Sigmoid colon (tissue), 7 donors: Measurements from ENCODE around the gene MAOA. TPM values are rescaled to one million over a fixed set of nuclear protein-coding genes. Genes with fewer than 3 reads are reported as not detected.

Experiments used
- DNase-seq: peaks from one replicate; pipeline ENCODE4 v3.0.0-alpha.2; 2019
- H3K27ac ChIP-seq, 4 donors: fragments of 200-600 bp; sonication (generic); one replicate each; pipeline ENCODE4 v1.5.1; 2016 to 2019; ENCODE audit warnings: mild to moderate bottlenecking in 1 of 4
- H3K27me3 ChIP-seq, 3 donors: fragments of 200-600 bp; sonication (generic); one replicate each; pipeline ENCODE4 v1.5.1; 2019; ENCODE audit warnings: mild to moderate bottlenecking in 1 of 3
- H3K36me3 ChIP-seq, 4 donors: fragments of 200-600 bp; sonication (generic); one replicate each; pipeline ENCODE4 v1.5.1; 2016 to 2019
- H3K4me1 ChIP-seq, 4 donors: fragments of 200-600 bp; sonication (generic); one replicate each; pipeline ENCODE4 v1.5.1; 2017 to 2019
- H3K4me3 ChIP-seq, 4 donors: fragments of 200-600 bp; sonication (generic); one replicate each; pipeline ENCODE4 v1.5.1; 2017 to 2019; ENCODE audit warnings: mild to moderate bottlenecking in 2 of 4, moderate library complexity in 1 of 4
- H3K9me3 ChIP-seq, 4 donors: fragments of 200-600 bp in 3 of 4; sonication (generic) in 3 of 4; one replicate each; pipeline versions ENCODE4 v1.5.1 to v1.6.1; 2013 to 2019
- CTCF ChIP-seq, 4 experiments: fragments of 450-650 bp in 3 of 4; fragments of 200-600 bp in 1 of 4; IDR thresholded peaks; one replicate each; pipeline ENCODE4 v1.5.1; 2016 to 2019; ENCODE audit warnings: antibody characterized with exemption in 4 of 4, mild to moderate bottlenecking in 3 of 4, moderate library complexity in 2 of 4
- EP300 ChIP-seq, 4 donors: sonication (generic); formaldehyde crosslinking; IDR thresholded peaks; one replicate each; pipeline ENCODE4 v1.6.1; 2017; ENCODE audit warnings: antibody characterized with exemption in 4 of 4
- POLR2A ChIP-seq, 2 donors: fragments of 450-650 bp; IDR thresholded peaks; one replicate each; pipeline ENCODE4 v1.6.1; 2016; ENCODE audit warnings: antibody characterized with exemption in 2 of 2, mild to moderate bottlenecking in 2 of 2, moderate library complexity in 2 of 2
- POLR2AphosphoS5 ChIP-seq, 4 donors: sonication (generic); formaldehyde crosslinking; IDR thresholded peaks; one replicate each; pipeline ENCODE4 v1.6.1; 2017; ENCODE audit warnings: antibody characterized with exemption in 4 of 4
- WGBS, 2 donors: extraction: QIAGEN DNeasy Blood & Tissue Kit; methylation state at CpG; one replicate each; pipeline ENCODE4 v1.1.7; 2013; 5-methylcytosine and 5-hydroxymethylcytosine counted together
- intact Hi-C: fragments of 100-400 bp; cut with DNase I; formaldehyde crosslinking; loops from one replicate; pipeline ENCODE4 v1.15.1; 2023
- polyA plus RNA-seq, 3 donors: library from polyadenylated mRNA; stranded (reverse); fragments of 200-250 nt; gene quantifications; one replicate each; pipeline ENCODE4 v1.2.3, GENCODE V29; 2013
- total RNA-seq, 4 donors: library from RNA; depleted of rRNA; stranded (reverse); fragments of >200 nt; gene quantifications; one replicate each; pipeline ENCODE4 v1.1.0, GENCODE V29; 2016
- donor health status: healthy with polysubstance abuse.
- donor health status: Bipolar disorder and iron deficiency.
- donor health status: healthy.

The MAOA gene
- total and polyA plus RNA-seq, 7 donors = 116 to 230 (median 180) TPM

- 93% methylated on average over 2 of the region's 2 CpGs for WGBS, 2 donors
- no peaks in the 10 kb centered on the region for H3K4me1 ChIP-seq
- H3K9me3 ChIP-seq = no peaks in the 10 kb centered on the region
- H3K36me3 ChIP-seq = peaks cover 0 to 13% (median 0%) of the 10 kb centered on the region in 4 donors
- no peak overlapping the region for H3K4me3 ChIP-seq
- no peak overlapping the region for H3K27ac ChIP-seq
- intact Hi-C loops = no loop called here
- H3K27me3 ChIP-seq = no peaks in the 10 kb centered on the region
- TF ChIP-seq EP300 (IDR thresholded peaks at IDR 0.05) (no peak), POLR2AphosphoS5 (IDR thresholded peaks at IDR 0.05) (no peak), CTCF (IDR thresholded peaks at IDR 0.05) (no peak), POLR2A (IDR thresholded peaks at IDR 0.05) (no peak)
- DNase-seq = no peak
Measured at GRCh38 chrX:43716144-43716543, 60.0 kb downstream of the MAOA start.

GRCh38 chrX:43716696-43717095 is 60.6 kb downstream of the MAOA start:
- no peak overlapping the region for H3K4me3 ChIP-seq
- intact Hi-C loops = no loop called here
- H3K36me3 ChIP-seq = peaks cover 0 to 13% (median 0%) of the 10 kb centered on the region in 4 donors
- WGBS, 2 donors = 93 to 96% methylated on average over 1 of the region's 1 CpG
- DNase-seq = no peak
- H3K4me1 ChIP-seq = no peaks in the 10 kb centered on the region
- no peaks in the 10 kb centered on the region for H3K9me3 ChIP-seq
- TF ChIP-seq POLR2A (IDR thresholded peaks at IDR 0.05) (no peak), POLR2AphosphoS5 (IDR thresholded peaks at IDR 0.05) (no peak), EP300 (IDR thresholded peaks at IDR 0.05) (no peak), CTCF (IDR thresholded peaks at IDR 0.05) (no peak)
- no peaks in the 10 kb centered on the region for H3K27me3 ChIP-seq
- H3K27ac ChIP-seq = no peak overlapping the region

GRCh38 chrX:43717161-43717560 is 61.1 kb downstream of the MAOA start:
- Histone ChIP-seq H3K36me3 (peaks cover 0 to 11% (median 0%) of the 10 kb centered on the region in 4 donors), H3K4me1 (no peaks in the 10 kb centered on the region), H3K9me3 (no peaks in the 10 kb centered on the region), H3K27me3 (no peaks in the 10 kb centered on the region), H3K27ac (no peak overlapping the region), H3K4me3 (no peak overlapping the region)
- 92 to 98% methylated on average over 1 of the region's 1 CpG for WGBS, 2 donors
- DNase-seq = no peak
- TF ChIP-seq CTCF (IDR thresholded peaks at IDR 0.05) (no peak), POLR2A (IDR thresholded peaks at IDR 0.05) (no peak), EP300 (IDR thresholded peaks at IDR 0.05) (no peak), POLR2AphosphoS5 (IDR thresholded peaks at IDR 0.05) (no peak)
- intact Hi-C loops = no loop called here

- Histone ChIP-seq H3K27ac (no peak overlapping the region), H3K4me1 (no peaks in the 10 kb centered on the region), H3K4me3 (no peak overlapping the region), H3K36me3 (peaks cover 0 to 4% (median 0%) of the 10 kb centered on the region in 4 donors), H3K27me3 (no peaks in the 10 kb centered on the region), H3K9me3 (no peaks in the 10 kb centered on the region)
- TF ChIP-seq POLR2A (IDR thresholded peaks at IDR 0.05) = no peak
- TF ChIP-seq EP300 (IDR thresholded peaks at IDR 0.05) = no peak
- TF ChIP-seq CTCF (IDR thresholded peaks at IDR 0.05) = no peak
- no peak for TF ChIP-seq POLR2AphosphoS5 (IDR thresholded peaks at IDR 0.05)
- 99 to 100% methylated on average over 1 of the region's 1 CpG for WGBS, 2 donors
- DNase-seq = no peak
- intact Hi-C loops = no loop called here
Measured at GRCh38 chrX:43718081-43718480, 62.0 kb downstream of the MAOA start.

GRCh38 chrX:43718546-43718945 is 62.4 kb downstream of the MAOA start:
- intact Hi-C loops = no loop called here
- TF ChIP-seq EP300 (IDR thresholded peaks at IDR 0.05) = no peak
- TF ChIP-seq CTCF (IDR thresholded peaks at IDR 0.05) = no peak
- TF ChIP-seq POLR2A (IDR thresholded peaks at IDR 0.05) = no peak
- no peak for TF ChIP-seq POLR2AphosphoS5 (IDR thresholded peaks at IDR 0.05)
- WGBS, 2 donors = 93 to 94% methylated on average over 6 of the region's 6 CpGs

More at GRCh38 chrX:43718546-43718945, 62.4 kb downstream of the MAOA start:
- H3K4me1 ChIP-seq = no peaks in the 10 kb centered on the region
- no peaks in the 10 kb centered on the region for H3K9me3 ChIP-seq
- no peak for DNase-seq
- no peak overlapping the region for H3K4me3 ChIP-seq
- peaks cover 0 to 4% (median 0%) of the 10 kb centered on the region in 4 donors for H3K36me3 ChIP-seq
- H3K27me3 ChIP-seq = no peaks in the 10 kb centered on the region
- H3K27ac ChIP-seq = no peak overlapping the region
